DND-41 (cell line): ENCODE results near the gene ZSCAN25.

Experiments used
- ATAC-seq: fragments of 200-7000 bp; cut with Tn5 transposase; 3 replicates; pipeline ENCODE4 v1.9.1; 2021; ENCODE audit warnings: low read depth; ENCODE audit not compliant: insufficient read depth
- DNase-seq: peaks from one replicate; pipeline ENCODE4 v3.0.0-alpha.2; 2020
- H2AFZ ChIP-seq: 2 replicates; pipeline ENCODE4 v1.6.0; 2012; ENCODE audit warnings: low read depth, low read length
- H3K27ac ChIP-seq: 2 replicates; pipeline ENCODE4 v1.5.1; 2012; ENCODE audit warnings: low read length, inconsistent platforms
- H3K27me3 ChIP-seq: fragments of 200-600 bp; sonication (generic); 2 replicates; pipeline ENCODE4 v1.6.0; 2012; ENCODE audit warnings: low read length, mild to moderate bottlenecking, inconsistent platforms; ENCODE audit not compliant: insufficient read depth, poor library complexity
- H3K36me3 ChIP-seq: 2 replicates; pipeline ENCODE4 v1.5.1; 2012; ENCODE audit warnings: low read length, inconsistent platforms; ENCODE audit not compliant: insufficient read depth
- H3K4me1 ChIP-seq: 2 replicates; pipeline ENCODE4 v1.5.1; 2012; ENCODE audit warnings: mild to moderate bottlenecking, low read length; ENCODE audit not compliant: insufficient read depth
- H3K4me2 ChIP-seq: 2 replicates; pipeline ENCODE4 v1.6.0; 2012; ENCODE audit warnings: mild to moderate bottlenecking, moderate library complexity, low read length, inconsistent platforms; ENCODE audit not compliant: insufficient read depth
- H3K4me3 ChIP-seq, 2 experiments: fragments of 200-600 bp in 1 of 2; shearing (Covaris generic) in 1 of 2; 2 replicates each; pipeline ENCODE4 v1.5.1; 2012 to 2016; ENCODE audit warnings: inconsistent platforms in 2 of 2, low read length in 2 of 2, mild to moderate bottlenecking in 2 of 2, low read depth in 1 of 2, moderate library complexity in 1 of 2
- H3K79me2 ChIP-seq: 2 replicates; pipeline ENCODE4 v1.6.0; 2012; ENCODE audit warnings: low read length, inconsistent platforms; ENCODE audit not compliant: insufficient read depth
- H3K9ac ChIP-seq: 2 replicates; pipeline ENCODE4 v1.6.0; 2012; ENCODE audit warnings: low read depth, mild to moderate bottlenecking, inconsistent platforms, low read length, moderate library complexity
- H3K9me3 ChIP-seq: 2 replicates; pipeline ENCODE4 v1.5.1; 2012; ENCODE audit warnings: low read length, moderate library complexity, mild to moderate bottlenecking, inconsistent platforms; ENCODE audit not compliant: insufficient read depth, severe bottlenecking
- H4K20me1 ChIP-seq: 2 replicates; pipeline ENCODE4 v1.6.0; 2012; ENCODE audit warnings: low read length; ENCODE audit not compliant: insufficient read depth
- EZH2 ChIP-seq: IDR thresholded peaks from 3 replicates; pipeline ENCODE4 v1.6.1; 2012; ENCODE audit warnings: borderline replicate concordance, low read depth, mild to moderate bottlenecking, moderate library complexity, low read length, inconsistent platforms; ENCODE audit not compliant: severe bottlenecking
- TF ChIP-seq, protein P1 (sequence below): IDR thresholded peaks from 2 replicates; pipeline ENCODE4 v1.5.1; 2012; ENCODE audit warnings: borderline replicate concordance, low read length, moderate library complexity, mild to moderate bottlenecking; ENCODE audit not compliant: poor library complexity, severe bottlenecking; ENCODE audit errors: extremely low read depth

Gene ZSCAN25

DNA sequence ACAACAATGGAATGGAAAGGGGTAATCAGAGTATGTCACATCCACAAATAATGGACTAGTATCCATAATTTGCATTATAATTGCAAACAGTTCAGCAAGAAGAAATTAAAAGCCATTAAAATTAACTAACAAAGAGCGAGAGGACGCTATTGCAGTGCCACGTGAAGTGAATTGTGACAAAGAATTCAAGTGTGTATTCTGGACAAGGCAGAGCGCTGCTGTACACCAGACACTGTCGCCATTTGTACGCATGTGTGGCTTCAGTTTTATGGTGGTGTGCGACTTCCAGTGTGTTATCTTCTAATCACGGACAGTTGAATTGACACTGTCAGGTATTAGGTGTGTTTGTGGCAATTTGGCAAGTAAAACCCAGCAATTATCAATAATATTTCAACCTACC, 51.8 kb downstream of the ZSCAN25 start:
- H3K4me1 ChIP-seq = peaks cover 5% of the 10 kb centered on the region; the same call in 1 of the 2 replicates
- no peaks in the 10 kb centered on the region for H3K79me2 ChIP-seq
- no peaks in the 10 kb centered on the region for H3K27me3 ChIP-seq
- H3K9ac ChIP-seq = no peak overlapping the region
- H3K27ac ChIP-seq = no peak overlapping the region
- ATAC-seq (no peak), DNase-seq (no peak)
- H4K20me1 ChIP-seq = no peaks in the 10 kb centered on the region
- no peaks in the 10 kb centered on the region for H3K36me3 ChIP-seq
- no peak overlapping the region for H3K4me3 ChIP-seq
- TF ChIP-seq, protein P1, sequence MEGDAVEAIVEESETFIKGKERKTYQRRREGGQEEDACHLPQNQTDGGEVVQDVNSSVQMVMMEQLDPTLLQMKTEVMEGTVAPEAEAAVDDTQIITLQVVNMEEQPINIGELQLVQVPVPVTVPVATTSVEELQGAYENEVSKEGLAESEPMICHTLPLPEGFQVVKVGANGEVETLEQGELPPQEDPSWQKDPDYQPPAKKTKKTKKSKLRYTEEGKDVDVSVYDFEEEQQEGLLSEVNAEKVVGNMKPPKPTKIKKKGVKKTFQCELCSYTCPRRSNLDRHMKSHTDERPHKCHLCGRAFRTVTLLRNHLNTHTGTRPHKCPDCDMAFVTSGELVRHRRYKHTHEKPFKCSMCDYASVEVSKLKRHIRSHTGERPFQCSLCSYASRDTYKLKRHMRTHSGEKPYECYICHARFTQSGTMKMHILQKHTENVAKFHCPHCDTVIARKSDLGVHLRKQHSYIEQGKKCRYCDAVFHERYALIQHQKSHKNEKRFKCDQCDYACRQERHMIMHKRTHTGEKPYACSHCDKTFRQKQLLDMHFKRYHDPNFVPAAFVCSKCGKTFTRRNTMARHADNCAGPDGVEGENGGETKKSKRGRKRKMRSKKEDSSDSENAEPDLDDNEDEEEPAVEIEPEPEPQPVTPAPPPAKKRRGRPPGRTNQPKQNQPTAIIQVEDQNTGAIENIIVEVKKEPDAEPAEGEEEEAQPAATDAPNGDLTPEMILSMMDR = no peak
- no peak for TF ChIP-seq EZH2
- H3K4me2 ChIP-seq = no peak overlapping the region
- H2AFZ ChIP-seq = no peak overlapping the region
- H3K9me3 ChIP-seq = no peaks in the 10 kb centered on the region

DNA sequence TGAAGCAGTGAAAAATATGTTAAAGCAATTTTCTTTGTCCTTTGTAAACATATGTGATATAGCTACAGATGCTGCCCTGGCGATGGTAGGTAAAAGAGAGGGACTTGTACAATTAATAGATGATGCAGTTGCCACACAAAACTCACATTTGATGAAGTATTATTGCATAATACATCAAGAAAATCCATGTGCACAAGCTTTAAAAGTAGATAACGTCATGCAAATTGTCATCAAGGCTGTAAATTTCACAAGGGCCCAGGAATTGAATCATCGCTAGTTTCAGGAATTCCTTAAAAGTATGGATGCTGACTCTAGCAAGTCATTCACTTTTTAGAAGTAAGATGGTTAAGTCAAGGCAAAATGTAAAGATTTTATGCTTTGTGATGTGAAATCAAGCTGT, 53.0 kb downstream of the ZSCAN25 start:
- H4K20me1 ChIP-seq = no peaks in the 10 kb centered on the region
- no peaks in the 10 kb centered on the region for H3K9me3 ChIP-seq
- no peak overlapping the region for H2AFZ ChIP-seq
- TF ChIP-seq, protein P1 = no peak
- no peak for TF ChIP-seq EZH2
- DNase-seq (no peak), ATAC-seq (no peak)
- no peaks in the 10 kb centered on the region for H3K27me3 ChIP-seq
- H3K27ac ChIP-seq = no peak overlapping the region
- no peaks in the 10 kb centered on the region for H3K36me3 ChIP-seq
- H3K79me2 ChIP-seq = no peaks in the 10 kb centered on the region
- H3K9ac ChIP-seq = no peak overlapping the region
- H3K4me2 ChIP-seq = no peak overlapping the region
- peaks cover 5% of the 10 kb centered on the region; the same call in 1 of the 2 replicates for H3K4me1 ChIP-seq
- H3K4me3 ChIP-seq = no peak overlapping the region

DNA sequence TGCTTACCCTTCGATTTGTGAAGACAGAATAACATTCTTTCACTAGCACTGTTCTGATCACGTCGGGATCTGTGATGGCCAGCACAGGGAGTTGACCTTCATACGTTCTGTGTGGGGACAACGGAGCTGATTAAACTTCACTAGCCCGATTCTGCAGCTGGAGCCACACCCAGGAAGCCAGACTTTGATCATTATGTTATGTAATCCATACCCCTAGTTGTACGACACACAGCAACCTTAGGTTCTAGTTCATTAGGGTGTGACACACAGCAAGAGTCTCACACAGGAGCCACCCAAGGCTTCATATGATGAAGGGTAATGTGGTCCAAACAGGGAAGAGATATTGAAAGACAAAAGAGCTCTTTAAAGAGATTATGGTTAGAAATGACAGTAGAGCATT, 55.8 kb downstream of the ZSCAN25 start:
- Histone ChIP-seq H3K9ac (no peak overlapping the region), H3K4me3 (no peak overlapping the region), H2AFZ (no peak overlapping the region), H3K27me3 (no peaks in the 10 kb centered on the region), H3K9me3 (no peaks in the 10 kb centered on the region), H3K27ac (no peak overlapping the region), H3K4me2 (no peak overlapping the region), H3K36me3 (no peaks in the 10 kb centered on the region), H4K20me1 (no peaks in the 10 kb centered on the region), H3K79me2 (no peaks in the 10 kb centered on the region), H3K4me1 (no peaks in the 10 kb centered on the region)
- ATAC-seq (no peak), DNase-seq (no peak)
- TF ChIP-seq, protein P1 = no peak
- TF ChIP-seq EZH2 = no peak

DNA sequence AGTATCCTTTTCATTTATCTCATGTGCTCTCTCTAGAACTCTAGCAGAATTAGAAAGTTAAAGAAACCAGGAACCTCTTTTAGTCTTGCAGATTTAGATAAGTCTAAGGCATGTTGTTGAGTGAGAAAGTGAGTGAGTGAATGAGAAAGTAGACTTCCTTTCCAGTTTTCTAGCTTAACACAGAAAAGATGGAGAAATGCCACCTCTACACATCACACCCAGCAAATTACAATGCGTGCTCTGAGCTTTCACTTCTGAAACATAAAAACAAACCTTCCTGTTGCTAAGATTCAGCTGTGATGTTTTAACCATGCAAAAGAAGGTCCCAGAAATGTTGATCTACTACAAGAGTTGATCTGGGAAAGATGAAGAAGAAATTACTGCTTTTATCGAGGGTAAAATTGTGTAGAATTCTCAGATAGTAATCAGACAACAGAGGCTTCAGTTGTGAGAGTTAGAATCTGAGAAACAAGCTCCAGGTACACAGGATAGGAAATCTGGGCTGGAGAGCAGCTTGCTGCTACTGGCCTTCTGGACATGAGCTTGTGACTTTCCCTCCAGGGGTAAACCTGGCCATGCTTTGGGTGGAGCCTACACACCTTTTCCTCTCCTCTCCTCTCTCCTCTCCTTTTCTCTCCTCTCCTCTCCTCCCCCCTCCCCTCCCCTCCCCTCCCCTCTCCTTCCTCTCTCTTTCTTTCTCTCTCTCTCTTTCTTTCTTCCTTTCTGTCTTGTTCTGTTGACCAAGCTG, 58.4 kb downstream of the ZSCAN25 start:
- Histone ChIP-seq H3K9ac (no peak overlapping the region), H3K27ac (no peak overlapping the region), H3K4me1 (no peaks in the 10 kb centered on the region), H3K4me3 (no peak overlapping the region), H3K27me3 (no peaks in the 10 kb centered on the region), H4K20me1 (no peaks in the 10 kb centered on the region), H3K36me3 (no peaks in the 10 kb centered on the region), H3K4me2 (no peak overlapping the region), H3K9me3 (no peaks in the 10 kb centered on the region), H3K79me2 (no peaks in the 10 kb centered on the region), H2AFZ (no peak overlapping the region)
- TF ChIP-seq, protein P1 = no peak
- no peak for TF ChIP-seq EZH2
- ATAC-seq (no peak), DNase-seq (no peak)
